Endodermal cell (in vitro differentiated cells): ENCODE data around the gene ZNF827. TPM values are rescaled to one million over a fixed set of nuclear protein-coding genes. Genes with fewer than 3 reads are reported as not detected.
A peak's percentile ranks its signal among the peaks of the same experiment; 100 is the strongest.

Experiments used
- DNase-seq: peaks from one replicate; pipeline ENCODE4 v3.0.0-alpha.2; 2017
- H3K27ac ChIP-seq: 2 replicates; pipeline ENCODE4 v1.5.1; 2013; ENCODE audit warnings: mild to moderate bottlenecking, low read depth, low read length, moderate library complexity
- H3K27me3 ChIP-seq: 2 replicates; pipeline ENCODE4 v1.6.1; 2013; ENCODE audit warnings: mild to moderate bottlenecking, low read length, moderate library complexity; ENCODE audit not compliant: insufficient read depth, control insufficient read depth, poor library complexity, severe bottlenecking
- H3K36me3 ChIP-seq: 2 replicates; pipeline ENCODE4 v1.7.0; 2013; ENCODE audit warnings: mild to moderate bottlenecking, low read length, moderate library complexity; ENCODE audit not compliant: control insufficient read depth, insufficient read depth
- H3K4me1 ChIP-seq: one replicate; pipeline ENCODE4 v1.7.0; 2013; ENCODE audit warnings: low read length; ENCODE audit not compliant: control insufficient read depth, insufficient read depth
- H3K4me3 ChIP-seq: 2 replicates; pipeline ENCODE4 v1.5.1; 2013; ENCODE audit warnings: mild to moderate bottlenecking, low read length, moderate library complexity
- H3K9ac ChIP-seq: 2 replicates; pipeline ENCODE4 v1.6.1; 2013; ENCODE audit warnings: mild to moderate bottlenecking, low read length, moderate library complexity; ENCODE audit not compliant: poor library complexity, severe bottlenecking; ENCODE audit errors: extremely low read depth
- H3K9me3 ChIP-seq: 2 replicates; pipeline ENCODE4 v1.6.1; 2013; ENCODE audit warnings: mild to moderate bottlenecking, low read length, moderate library complexity; ENCODE audit not compliant: control insufficient read depth
- H3K27ac Mint-ChIP-seq: 2 replicates; pipeline ENCODE4 v1.8.0; 2020; ENCODE audit warnings: mixed read lengths
- H3K27me3 Mint-ChIP-seq: 2 replicates; pipeline ENCODE4 v1.8.0; 2021; ENCODE audit warnings: mild to moderate bottlenecking, mixed read lengths; ENCODE audit not compliant: insufficient read depth
- H3K36me3 Mint-ChIP-seq: 2 replicates; pipeline ENCODE4 v1.8.0; 2020; ENCODE audit warnings: low read depth, mixed read lengths
- H3K4me1 Mint-ChIP-seq: 2 replicates; pipeline ENCODE4 v1.8.0; 2020; ENCODE audit warnings: mixed read lengths
- H3K4me3 Mint-ChIP-seq: 2 replicates; pipeline ENCODE4 v1.8.0; 2020; ENCODE audit warnings: mild to moderate bottlenecking, moderate library complexity, mixed read lengths
- H3K9me3 Mint-ChIP-seq: 2 replicates; pipeline ENCODE4 v1.8.0; 2020; ENCODE audit warnings: mild to moderate bottlenecking, mixed read lengths
- CTCF ChIP-seq: fragments of 200-600 bp; sonication (generic); conservative IDR thresholded peaks from 2 replicates; pipeline ENCODE4 v1.5.0; 2021; ENCODE audit warnings: antibody characterized with exemption, mild to moderate bottlenecking
- WGBS, 2 experiments: methylation state at CpG; one replicate each; pipeline versions ENCODE4 v1.1.5 to v1.1.7; 2013; ENCODE audit warnings: missing lambda C conversion rate in 2 of 2, mixed read lengths in 1 of 2; ENCODE audit not compliant: insufficient coverage in 1 of 2, insufficient read length in 1 of 2; 5-methylcytosine and 5-hydroxymethylcytosine counted together
- total RNA-seq, 2 donors: library from RNA; stranded (reverse); fragmentation: NEBNext Ultra II Directional in 1 of 2; extraction: Animal tissue kit (Norgen Biotek cat#: 25700) in 1 of 2; gene quantifications; 2 replicates in 1 of 2; 3 replicates in 1 of 2; pipeline ENCODE4 v1.2.1, GENCODE V29; 2021

Gene ZNF827
- total RNA-seq, 2 donors from 2014 or later, result 33.0 to 34.9 TPM

- Histone ChIP-seq H3K36me3 (peaks cover 3% of the 10 kb centered on the region), H3K27me3 (no peaks in the 10 kb centered on the region), H3K27ac (no peak overlapping the region), H3K4me1 (no peaks in the 10 kb centered on the region), H3K9ac (no peak overlapping the region), H3K9me3 (no peaks in the 10 kb centered on the region), H3K4me3 (no peak overlapping the region)
- WGBS, 2 experiments, result 96 to 100% methylated on average over 2 to 4 of the region's 4 CpGs
- Mint-ChIP-seq H3K4me3 (no peak overlapping the region), H3K27me3 (no peaks in the 10 kb centered on the region), H3K27ac (peak overlapping the region; percentile 39), H3K4me1 (peaks cover 3% of the 10 kb centered on the region), H3K36me3 (peaks cover 12% of the 10 kb centered on the region), H3K9me3 (no peaks in the 10 kb centered on the region)
- no peak for DNase-seq
- TF ChIP-seq CTCF, result no peak
Observed at GRCh38 chr4:145796346-145796745, 142.3 kb downstream of the ZNF827 start.

GRCh38 chr4:145795521-145795920, 143.1 kb downstream of the ZNF827 start:
- Histone ChIP-seq H3K4me1 (no peaks in the 10 kb centered on the region), H3K9me3 (no peaks in the 10 kb centered on the region), H3K27ac (no peak overlapping the region), H3K27me3 (no peaks in the 10 kb centered on the region), H3K4me3 (no peak overlapping the region), H3K36me3 (peaks cover 3% of the 10 kb centered on the region), H3K9ac (no peak overlapping the region)
- no peak overlapping the region for H3K27ac Mint-ChIP-seq
- H3K36me3 Mint-ChIP-seq, result peaks cover 12% of the 10 kb centered on the region
- H3K4me1 Mint-ChIP-seq, result peaks cover 3% of the 10 kb centered on the region
- H3K4me3 Mint-ChIP-seq, result no peak overlapping the region
- no peaks in the 10 kb centered on the region for H3K9me3 Mint-ChIP-seq
- TF ChIP-seq CTCF, result no peak
- no peaks in the 10 kb centered on the region for H3K27me3 Mint-ChIP-seq
- no peak for DNase-seq
- 90 to 93% methylated on average over 3 to 4 of the region's 4 CpGs for WGBS, 2 experiments

DNA sequence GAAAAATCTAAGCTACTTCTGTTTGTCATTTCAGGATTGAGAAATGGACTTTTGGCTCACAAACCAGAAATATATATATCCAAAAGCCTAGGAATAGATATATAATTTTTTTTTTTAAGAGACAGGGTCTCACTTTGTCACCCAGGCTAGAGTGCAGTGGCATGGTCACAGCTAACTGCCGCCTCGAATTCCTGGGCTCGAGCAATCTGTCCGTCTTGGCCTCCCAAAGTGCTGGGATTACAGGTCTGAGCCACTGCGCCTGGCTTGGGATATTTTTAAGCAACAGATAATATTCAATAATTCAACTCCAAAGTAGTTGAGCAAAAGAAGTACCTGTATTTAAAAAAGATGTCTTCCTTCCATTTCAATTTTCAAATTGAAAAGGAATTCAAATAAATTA, 146.2 kb downstream of the ZNF827 start:
- TF ChIP-seq CTCF, result no peak
- no peak overlapping the region for H3K4me3 Mint-ChIP-seq
- H3K9me3 ChIP-seq, result no peaks in the 10 kb centered on the region
- H3K36me3 ChIP-seq, result peaks cover 3% of the 10 kb centered on the region
- H3K27me3 Mint-ChIP-seq, result no peaks in the 10 kb centered on the region
- H3K9ac ChIP-seq, result no peak overlapping the region
- H3K4me1 Mint-ChIP-seq, result peaks cover 3% of the 10 kb centered on the region
- no peak for DNase-seq
- H3K4me3 ChIP-seq, result no peak overlapping the region
- H3K4me1 ChIP-seq, result no peaks in the 10 kb centered on the region
- no peak overlapping the region for H3K27ac Mint-ChIP-seq
- 91 to 100% methylated on average over 4 to 5 of the region's 5 CpGs for WGBS, 2 experiments
- H3K27me3 ChIP-seq, result no peaks in the 10 kb centered on the region
- no peaks in the 10 kb centered on the region for H3K9me3 Mint-ChIP-seq
- H3K36me3 Mint-ChIP-seq, result peaks cover 7% of the 10 kb centered on the region
- no peak overlapping the region for H3K27ac ChIP-seq
